Esophagus squamous epithelium (tissue), 5 donors: ENCODE measurements around the gene TEAD4. TPM values are rescaled to one million over a fixed set of nuclear protein-coding genes. Genes with fewer than 3 reads are reported as not detected.

Experiments used
- DNase-seq: peaks from one replicate; lab custom pipeline; 2025; lab: John Stamatoyannopoulos, UW
- H3K27ac ChIP-seq, 4 donors: fragments of 200-600 bp; sonication (generic); one replicate each; pipeline ENCODE4 v1.5.1; 2016 to 2019; ENCODE audit warnings: mild to moderate bottlenecking in 1 of 4
- H3K27me3 ChIP-seq, 4 donors: fragments of 200-600 bp; sonication (generic); 1 replicate in 3 of 4; 2 replicates in 1 of 4; pipeline versions ENCODE4 v1.5.1 to v1.6.0; 2017 to 2021; ENCODE audit warnings: antibody characterized with exemption in 1 of 4
- H3K36me3 ChIP-seq, 3 donors: fragments of 200-600 bp; sonication (generic); one replicate each; pipeline ENCODE4 v1.5.1; 2016 to 2019
- H3K4me1 ChIP-seq, 3 donors: fragments of 200-600 bp; sonication (generic); one replicate each; pipeline ENCODE4 v1.5.1; 2017 to 2019
- H3K4me3 ChIP-seq, 4 donors: fragments of 200-600 bp; sonication (generic); 1 replicate in 3 of 4; 2 replicates in 1 of 4; pipeline ENCODE4 v1.5.1; 2016 to 2019; ENCODE audit warnings: mild to moderate bottlenecking in 2 of 4, moderate library complexity in 1 of 4
- H3K9me3 ChIP-seq, 3 donors: fragments of 200-600 bp; sonication (generic); one replicate each; pipeline ENCODE4 v1.5.1; 2016 to 2019
- POLR2A ChIP-seq, 4 donors: fragments of 450-650 bp; IDR thresholded peaks; one replicate each; pipeline ENCODE4 v1.6.1; 2017; ENCODE audit warnings: antibody characterized with exemption in 4 of 4, mild to moderate bottlenecking in 4 of 4, moderate library complexity in 3 of 4
- WGBS, 2 donors: methylation state at CpG; one replicate each; pipeline ENCODE4 v1.1.5; 2018; 5-methylcytosine and 5-hydroxymethylcytosine counted together
- intact Hi-C: fragments of 100-400 bp; cut with DNase I; formaldehyde crosslinking; loops from one replicate; pipeline ENCODE4 v1.15.0; 2022
- total RNA-seq, 4 donors: library from RNA; depleted of rRNA; stranded (reverse); fragments of >200 nt; gene quantifications; one replicate each; pipeline ENCODE4 v1.1.0, GENCODE V29; 2016
- TF ChIP-seq, protein P1 (sequence below), 6 experiments: fragments of 450-650 bp in 4 of 6; fragments of 200-600 bp in 2 of 6; sonication (generic) in 2 of 6; IDR thresholded peaks; one replicate each; pipeline ENCODE4 v1.5.1; 2016 to 2019; ENCODE audit warnings: antibody characterized with exemption in 6 of 6, mild to moderate bottlenecking in 4 of 6, moderate library complexity in 4 of 6
- donor health status: DM: yes; HTN: yes; CAD: no.

The TEAD4 gene
- total RNA-seq, 4 donors from 2014 or later, result 10.7 to 16.6 (median 13.5) TPM

DNA sequence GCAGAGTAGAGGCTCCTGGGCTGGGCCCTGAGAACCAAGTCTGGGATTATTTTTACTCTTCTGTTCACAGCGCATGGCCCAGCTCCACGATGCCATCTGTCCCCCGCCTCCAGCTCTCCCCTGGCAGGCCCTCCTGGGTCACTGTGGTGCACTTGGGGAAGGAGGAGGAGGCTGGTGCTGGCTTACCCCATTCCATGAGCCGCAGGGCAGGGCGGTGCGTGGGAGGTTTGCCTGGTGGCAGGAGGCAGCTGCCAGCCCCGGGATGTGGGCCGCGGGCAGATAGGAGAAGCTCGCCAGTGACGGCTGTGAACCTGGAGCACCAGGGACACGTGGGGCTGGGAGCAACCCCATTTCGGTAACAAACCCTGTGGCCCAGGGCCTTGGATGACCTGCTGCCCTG is 23.2 kb downstream of the TEAD4 start:
- H3K4me1 ChIP-seq, result no peaks in the 10 kb centered on the region
- H3K9me3 ChIP-seq, result no peaks in the 10 kb centered on the region
- no peak for DNase-seq
- no peaks in the 10 kb centered on the region for H3K27me3 ChIP-seq
- TF ChIP-seq, protein P1, sequence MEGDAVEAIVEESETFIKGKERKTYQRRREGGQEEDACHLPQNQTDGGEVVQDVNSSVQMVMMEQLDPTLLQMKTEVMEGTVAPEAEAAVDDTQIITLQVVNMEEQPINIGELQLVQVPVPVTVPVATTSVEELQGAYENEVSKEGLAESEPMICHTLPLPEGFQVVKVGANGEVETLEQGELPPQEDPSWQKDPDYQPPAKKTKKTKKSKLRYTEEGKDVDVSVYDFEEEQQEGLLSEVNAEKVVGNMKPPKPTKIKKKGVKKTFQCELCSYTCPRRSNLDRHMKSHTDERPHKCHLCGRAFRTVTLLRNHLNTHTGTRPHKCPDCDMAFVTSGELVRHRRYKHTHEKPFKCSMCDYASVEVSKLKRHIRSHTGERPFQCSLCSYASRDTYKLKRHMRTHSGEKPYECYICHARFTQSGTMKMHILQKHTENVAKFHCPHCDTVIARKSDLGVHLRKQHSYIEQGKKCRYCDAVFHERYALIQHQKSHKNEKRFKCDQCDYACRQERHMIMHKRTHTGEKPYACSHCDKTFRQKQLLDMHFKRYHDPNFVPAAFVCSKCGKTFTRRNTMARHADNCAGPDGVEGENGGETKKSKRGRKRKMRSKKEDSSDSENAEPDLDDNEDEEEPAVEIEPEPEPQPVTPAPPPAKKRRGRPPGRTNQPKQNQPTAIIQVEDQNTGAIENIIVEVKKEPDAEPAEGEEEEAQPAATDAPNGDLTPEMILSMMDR (IDR thresholded peaks at IDR 0.05), result no peak
- intact Hi-C loops, result no loop called here
- no peak overlapping the region for H3K27ac ChIP-seq
- no peaks in the 10 kb centered on the region for H3K36me3 ChIP-seq
- H3K4me3 ChIP-seq, result no peak overlapping the region
- 82 to 94% methylated on average over 3 to 6 of the region's 13 CpGs for WGBS, 2 donors

DNA sequence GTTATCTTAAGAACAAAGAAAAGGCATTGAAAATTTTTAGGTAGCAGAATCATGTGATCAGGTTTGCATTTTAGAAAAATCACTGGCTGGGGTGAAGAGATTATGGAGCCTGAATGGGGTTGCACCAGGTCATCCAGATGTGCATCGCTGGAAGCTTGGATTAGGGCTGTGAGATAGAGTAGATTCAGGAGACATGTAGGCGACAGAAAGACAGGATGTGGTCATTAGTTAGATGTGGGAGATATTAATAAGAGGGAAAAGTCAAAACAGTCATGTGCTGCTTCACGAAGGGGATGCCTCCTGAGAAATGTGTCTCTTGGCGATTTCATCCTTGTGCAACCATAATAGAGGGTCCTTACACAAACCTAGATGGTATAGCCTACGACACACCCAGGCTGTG is 25.1 kb downstream of the TEAD4 start:
- intact Hi-C loops, result no loop called here
- H3K4me3 ChIP-seq, result no peak overlapping the region
- TF ChIP-seq, protein P1 (IDR thresholded peaks at IDR 0.05), result no peak
- TF ChIP-seq POLR2A (IDR thresholded peaks at IDR 0.05), result no peak
- DNase-seq, result no peak
- H3K27me3 ChIP-seq, result no peaks in the 10 kb centered on the region
- no peaks in the 10 kb centered on the region for H3K9me3 ChIP-seq
- H3K36me3 ChIP-seq, result no peaks in the 10 kb centered on the region
- WGBS, 2 donors, result 71 to 73% methylated on average over 5 of the region's 5 CpGs
- H3K4me1 ChIP-seq, result no peaks in the 10 kb centered on the region
- no peak overlapping the region for H3K27ac ChIP-seq

DNA sequence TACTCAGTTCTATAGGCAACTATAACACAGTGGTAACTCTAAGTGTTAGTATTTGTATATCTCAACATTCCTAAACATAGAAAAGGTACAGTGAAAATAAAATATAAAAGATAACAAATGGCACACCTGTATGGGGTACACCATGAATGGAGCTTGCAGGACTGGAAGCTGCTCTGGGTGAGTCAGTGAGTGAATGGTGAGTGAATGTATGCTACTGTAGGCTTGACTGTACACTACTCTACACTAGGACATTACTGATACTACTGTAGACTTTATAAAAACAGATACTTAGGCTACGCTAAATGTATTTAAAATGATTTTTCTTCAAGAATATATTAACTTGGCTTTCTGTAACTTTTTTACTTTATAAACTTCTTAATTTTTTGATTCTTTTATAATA is 25.5 kb downstream of the TEAD4 start:
- DNase-seq, result no peak
- Histone ChIP-seq H3K27ac (no peak overlapping the region), H3K4me3 (no peak overlapping the region), H3K36me3 (no peaks in the 10 kb centered on the region), H3K4me1 (no peaks in the 10 kb centered on the region), H3K27me3 (no peaks in the 10 kb centered on the region), H3K9me3 (no peaks in the 10 kb centered on the region)
- intact Hi-C loops, result no loop called here
- 91 to 96% methylated on average over 1 of the region's 1 CpG for WGBS, 2 donors
- no peak for TF ChIP-seq POLR2A (IDR thresholded peaks at IDR 0.05)
- TF ChIP-seq, protein P1 (IDR thresholded peaks at IDR 0.05), result no peak

DNA sequence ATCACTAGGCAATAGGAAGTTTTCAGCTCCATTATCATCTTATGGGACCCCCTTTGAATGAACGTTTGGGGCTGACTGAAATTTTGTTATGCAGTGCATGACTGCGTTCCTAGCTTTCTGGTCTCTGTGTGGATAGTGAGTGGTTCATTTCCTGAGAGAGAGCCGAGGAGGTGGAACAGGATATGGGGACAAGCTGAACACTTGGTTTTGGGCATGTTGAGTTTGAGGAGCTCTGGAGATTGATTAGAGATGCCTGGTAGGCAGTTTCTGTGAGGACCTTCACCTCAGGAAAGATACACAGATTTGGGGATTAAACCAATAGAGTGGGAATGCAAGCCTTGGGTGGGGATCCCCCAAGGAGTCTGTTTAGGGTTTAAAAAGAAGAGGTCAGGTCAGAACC is 27.7 kb downstream of the TEAD4 start:
- DNase-seq, result no peak
- no peaks in the 10 kb centered on the region for H3K27me3 ChIP-seq
- intact Hi-C loops, result no loop called here
- no peaks in the 10 kb centered on the region for H3K4me1 ChIP-seq
- no peaks in the 10 kb centered on the region for H3K36me3 ChIP-seq
- TF ChIP-seq, protein P1 (IDR thresholded peaks at IDR 0.05), result no peak
- no peak for TF ChIP-seq POLR2A (IDR thresholded peaks at IDR 0.05)
- WGBS, 2 donors, result 77 to 88% methylated on average over 3 of the region's 3 CpGs
- H3K9me3 ChIP-seq, result no peaks in the 10 kb centered on the region
- no peak overlapping the region for H3K4me3 ChIP-seq
- H3K27ac ChIP-seq, result no peak overlapping the region

DNA sequence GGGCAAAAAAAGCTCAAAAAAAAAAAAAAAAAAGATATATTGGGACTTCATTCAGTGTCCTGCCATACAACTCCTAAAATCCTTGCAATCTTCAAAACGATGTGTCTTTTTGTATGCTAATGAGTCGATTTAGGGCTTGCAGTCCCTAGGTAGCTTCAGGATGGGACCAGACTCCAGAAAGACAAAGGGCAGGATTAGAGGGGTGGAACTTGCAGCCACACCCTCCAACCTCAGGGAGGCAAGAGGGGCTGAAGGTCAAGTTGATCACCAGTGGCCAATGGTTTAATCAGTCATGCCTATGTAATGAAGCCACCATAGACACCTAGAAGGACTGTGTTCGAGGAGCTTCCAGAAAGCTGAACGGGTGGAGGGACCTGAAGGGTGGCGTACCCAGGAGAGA is 29.3 kb downstream of the TEAD4 start:
- Histone ChIP-seq H3K27me3 (no peaks in the 10 kb centered on the region), H3K27ac (no peak overlapping the region), H3K4me1 (no peaks in the 10 kb centered on the region), H3K9me3 (no peaks in the 10 kb centered on the region), H3K36me3 (no peaks in the 10 kb centered on the region), H3K4me3 (no peak overlapping the region)
- TF ChIP-seq, protein P1 (IDR thresholded peaks at IDR 0.05), result no peak
- no peak for TF ChIP-seq POLR2A (IDR thresholded peaks at IDR 0.05)
- intact Hi-C loops, result no loop called here
- 91 to 93% methylated on average over 4 to 5 of the region's 5 CpGs for WGBS, 2 donors
- no peak for DNase-seq
